Measurements from ENCODE around the gene MILR1.

DNA sequence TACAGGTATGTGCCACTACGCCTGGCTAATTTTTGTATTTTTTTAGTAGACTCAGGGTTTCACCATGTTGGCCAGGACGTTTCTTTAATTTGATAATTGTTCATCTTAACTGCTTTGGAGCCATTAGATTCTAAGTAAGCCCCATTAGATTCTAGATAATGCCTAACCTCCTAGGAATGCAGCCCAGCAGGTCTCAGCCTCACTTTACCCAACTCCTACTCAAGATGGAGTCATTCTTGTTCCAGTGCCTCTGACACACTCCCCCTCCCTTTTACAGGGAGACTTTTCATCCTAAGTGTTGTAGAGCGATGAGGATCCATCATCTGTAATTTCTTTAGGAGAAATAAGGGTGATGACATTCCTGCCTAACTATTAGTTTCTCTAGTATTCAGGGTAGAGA lies 23.7 kb upstream of the MILR1 start:
- TF ChIP-seq RNF2 (IDR thresholded peaks at IDR 0.05; ENCODE audit: borderline replicate concordance, low read depth) (no peak), POLR2A (IDR thresholded peaks at IDR 0.05; ENCODE audit: low read length) (no peak), FOSB (CRISPR knock-in tag; IDR thresholded peaks at IDR 0.05) (no peak), SMC3 (IDR thresholded peaks at IDR 0.05) (no peak), ZFP36 (IDR thresholded peaks at IDR 0.05; ENCODE audit: borderline replicate concordance, partially characterized antibody) (no peak), CHD2 (IDR thresholded peaks at IDR 0.05; ENCODE audit: low read length, partially characterized antibody) (no peak), RCOR1 (IDR thresholded peaks at IDR 0.05; ENCODE audit: low read depth, low read length) (no peak), TP53 (CRISPR knock-in tag; IDR thresholded peaks at IDR 0.05) (no peak), RFX5 (IDR thresholded peaks at IDR 0.05) (no peak)
- TF ChIP-seq, protein P1, sequence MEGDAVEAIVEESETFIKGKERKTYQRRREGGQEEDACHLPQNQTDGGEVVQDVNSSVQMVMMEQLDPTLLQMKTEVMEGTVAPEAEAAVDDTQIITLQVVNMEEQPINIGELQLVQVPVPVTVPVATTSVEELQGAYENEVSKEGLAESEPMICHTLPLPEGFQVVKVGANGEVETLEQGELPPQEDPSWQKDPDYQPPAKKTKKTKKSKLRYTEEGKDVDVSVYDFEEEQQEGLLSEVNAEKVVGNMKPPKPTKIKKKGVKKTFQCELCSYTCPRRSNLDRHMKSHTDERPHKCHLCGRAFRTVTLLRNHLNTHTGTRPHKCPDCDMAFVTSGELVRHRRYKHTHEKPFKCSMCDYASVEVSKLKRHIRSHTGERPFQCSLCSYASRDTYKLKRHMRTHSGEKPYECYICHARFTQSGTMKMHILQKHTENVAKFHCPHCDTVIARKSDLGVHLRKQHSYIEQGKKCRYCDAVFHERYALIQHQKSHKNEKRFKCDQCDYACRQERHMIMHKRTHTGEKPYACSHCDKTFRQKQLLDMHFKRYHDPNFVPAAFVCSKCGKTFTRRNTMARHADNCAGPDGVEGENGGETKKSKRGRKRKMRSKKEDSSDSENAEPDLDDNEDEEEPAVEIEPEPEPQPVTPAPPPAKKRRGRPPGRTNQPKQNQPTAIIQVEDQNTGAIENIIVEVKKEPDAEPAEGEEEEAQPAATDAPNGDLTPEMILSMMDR (IDR thresholded peaks at IDR 0.05) = no peak
- TF ChIP-seq, protein P2, sequence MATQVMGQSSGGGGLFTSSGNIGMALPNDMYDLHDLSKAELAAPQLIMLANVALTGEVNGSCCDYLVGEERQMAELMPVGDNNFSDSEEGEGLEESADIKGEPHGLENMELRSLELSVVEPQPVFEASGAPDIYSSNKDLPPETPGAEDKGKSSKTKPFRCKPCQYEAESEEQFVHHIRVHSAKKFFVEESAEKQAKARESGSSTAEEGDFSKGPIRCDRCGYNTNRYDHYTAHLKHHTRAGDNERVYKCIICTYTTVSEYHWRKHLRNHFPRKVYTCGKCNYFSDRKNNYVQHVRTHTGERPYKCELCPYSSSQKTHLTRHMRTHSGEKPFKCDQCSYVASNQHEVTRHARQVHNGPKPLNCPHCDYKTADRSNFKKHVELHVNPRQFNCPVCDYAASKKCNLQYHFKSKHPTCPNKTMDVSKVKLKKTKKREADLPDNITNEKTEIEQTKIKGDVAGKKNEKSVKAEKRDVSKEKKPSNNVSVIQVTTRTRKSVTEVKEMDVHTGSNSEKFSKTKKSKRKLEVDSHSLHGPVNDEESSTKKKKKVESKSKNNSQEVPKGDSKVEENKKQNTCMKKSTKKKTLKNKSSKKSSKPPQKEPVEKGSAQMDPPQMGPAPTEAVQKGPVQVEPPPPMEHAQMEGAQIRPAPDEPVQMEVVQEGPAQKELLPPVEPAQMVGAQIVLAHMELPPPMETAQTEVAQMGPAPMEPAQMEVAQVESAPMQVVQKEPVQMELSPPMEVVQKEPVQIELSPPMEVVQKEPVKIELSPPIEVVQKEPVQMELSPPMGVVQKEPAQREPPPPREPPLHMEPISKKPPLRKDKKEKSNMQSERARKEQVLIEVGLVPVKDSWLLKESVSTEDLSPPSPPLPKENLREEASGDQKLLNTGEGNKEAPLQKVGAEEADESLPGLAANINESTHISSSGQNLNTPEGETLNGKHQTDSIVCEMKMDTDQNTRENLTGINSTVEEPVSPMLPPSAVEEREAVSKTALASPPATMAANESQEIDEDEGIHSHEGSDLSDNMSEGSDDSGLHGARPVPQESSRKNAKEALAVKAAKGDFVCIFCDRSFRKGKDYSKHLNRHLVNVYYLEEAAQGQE (IDR thresholded peaks at IDR 0.05) = no peak
- TF ChIP-seq, protein P3, sequence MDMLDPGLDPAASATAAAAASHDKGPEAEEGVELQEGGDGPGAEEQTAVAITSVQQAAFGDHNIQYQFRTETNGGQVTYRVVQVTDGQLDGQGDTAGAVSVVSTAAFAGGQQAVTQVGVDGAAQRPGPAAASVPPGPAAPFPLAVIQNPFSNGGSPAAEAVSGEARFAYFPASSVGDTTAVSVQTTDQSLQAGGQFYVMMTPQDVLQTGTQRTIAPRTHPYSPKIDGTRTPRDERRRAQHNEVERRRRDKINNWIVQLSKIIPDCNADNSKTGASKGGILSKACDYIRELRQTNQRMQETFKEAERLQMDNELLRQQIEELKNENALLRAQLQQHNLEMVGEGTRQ (IDR thresholded peaks at IDR 0.05) = no peak
- TF ChIP-seq, protein P4, sequence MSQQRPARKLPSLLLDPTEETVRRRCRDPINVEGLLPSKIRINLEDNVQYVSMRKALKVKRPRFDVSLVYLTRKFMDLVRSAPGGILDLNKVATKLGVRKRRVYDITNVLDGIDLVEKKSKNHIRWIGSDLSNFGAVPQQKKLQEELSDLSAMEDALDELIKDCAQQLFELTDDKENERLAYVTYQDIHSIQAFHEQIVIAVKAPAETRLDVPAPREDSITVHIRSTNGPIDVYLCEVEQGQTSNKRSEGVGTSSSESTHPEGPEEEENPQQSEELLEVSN (IDR thresholded peaks at IDR 0.05; ENCODE audit: borderline replicate concordance, low read depth) = no peak
- TF ChIP-seq, protein P5, sequence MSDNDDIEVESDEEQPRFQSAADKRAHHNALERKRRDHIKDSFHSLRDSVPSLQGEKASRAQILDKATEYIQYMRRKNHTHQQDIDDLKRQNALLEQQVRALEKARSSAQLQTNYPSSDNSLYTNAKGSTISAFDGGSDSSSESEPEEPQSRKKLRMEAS (IDR thresholded peaks at IDR 0.05) = no peak

Measured in A549 (cell line).